Epithelial cell of prostate (primary cell): ENCODE data around the gene RXFP4.
"Not testable (repeated sequence)": the region's sequence is repeated elsewhere in the genome, so short reads cannot be mapped to it uniquely, and the experiment has no call there.

Source experiments
- DNase-seq: peaks from one replicate; pipeline ENCODE4 v3.0.0-alpha.2; 2011; ENCODE audit warnings: low read depth, low spot score
- H3K27ac ChIP-seq: fragments of 450-650 bp; 2 replicates; pipeline ENCODE4 v1.5.1; 2017; ENCODE audit warnings: mild to moderate bottlenecking

The RXFP4 gene

GRCh38 chr1:155976062-155976912 is 34.8 kb downstream of the RXFP4 start:
- no peak for DNase-seq
- H3K27ac ChIP-seq: peak overlapping the region; percentile 97

- no peak for DNase-seq
- peak overlapping the region; percentile 97 for H3K27ac ChIP-seq
Measured at GRCh38 chr1:155976913-155977689, 35.7 kb downstream of the RXFP4 start.

DNA sequence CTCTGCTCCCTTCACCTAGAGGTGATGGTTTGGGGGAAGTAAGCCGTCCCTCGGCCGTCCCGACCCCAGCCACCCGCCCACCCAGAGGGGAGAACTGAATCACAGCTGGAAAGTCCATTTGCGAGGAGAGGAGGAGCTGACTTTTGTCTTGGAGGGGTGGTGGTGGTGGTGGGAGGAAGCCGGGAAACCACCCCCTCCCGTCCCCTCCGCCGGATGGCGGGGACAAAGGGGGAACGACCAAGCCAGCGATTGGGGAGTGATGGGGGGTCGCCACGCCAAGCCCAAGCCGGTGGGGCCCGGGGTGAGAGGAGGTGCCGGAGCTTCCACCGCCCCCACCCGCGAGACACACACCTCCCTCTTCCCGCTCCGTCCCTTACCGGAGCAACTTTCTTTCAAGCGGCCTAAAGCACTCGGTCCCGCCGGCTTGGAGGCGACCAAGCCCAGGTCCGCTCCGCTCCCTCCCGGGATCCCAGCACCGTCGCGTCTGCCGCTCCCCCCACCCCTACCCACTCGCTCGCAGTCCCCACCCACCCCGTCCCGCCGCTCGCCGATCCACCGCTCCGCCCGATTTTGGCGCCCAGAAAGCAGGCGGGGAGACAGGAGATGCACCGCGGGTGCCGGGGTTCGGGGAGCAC is 36.4 kb downstream of the RXFP4 start:
- peak overlapping the region; percentile 97 for H3K27ac ChIP-seq
- DNase-seq: no peak

DNA sequence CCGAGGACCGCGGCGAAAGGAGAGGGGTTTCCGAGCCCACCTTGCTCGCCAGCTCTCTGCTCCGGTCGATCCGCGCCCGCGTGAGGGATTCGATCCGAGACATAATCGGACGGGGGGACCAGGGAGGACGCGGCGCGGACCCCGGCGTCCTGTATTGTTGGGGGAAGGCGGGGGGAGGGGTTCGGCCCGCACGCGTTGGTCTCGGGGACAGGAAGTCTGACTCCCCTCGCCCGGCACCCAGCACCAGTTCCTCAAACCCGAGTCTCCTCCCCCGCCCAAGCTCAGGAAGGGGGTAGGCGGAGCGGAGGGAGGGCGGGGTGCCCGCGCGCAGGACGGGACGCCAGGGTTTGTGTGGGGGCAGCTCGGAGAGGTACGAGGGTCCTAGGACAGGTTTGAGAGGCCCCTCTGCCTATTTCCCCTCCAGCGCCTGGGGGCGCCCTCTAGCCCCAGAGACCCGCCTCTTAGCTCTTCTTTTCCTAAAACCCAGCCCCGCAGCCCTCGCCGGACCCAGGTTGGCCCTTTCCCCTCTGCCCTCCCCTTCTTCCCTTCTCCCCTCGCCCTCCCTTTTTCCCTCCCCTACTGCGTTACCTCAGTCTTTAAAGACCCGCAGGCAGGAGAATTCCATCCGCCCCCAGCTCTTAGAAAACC is 37.0 kb downstream of the RXFP4 start, which contains the start of gene ARHGEF2:
ARHGEF2 (minus strand) TSS at position 223 of the 648 bp plus-strand sequence; CDS start at position 103, 120 bp downstream.
- peak within 1 kb of the TSS; percentile 97 for H3K27ac ChIP-seq
- DNase-seq: no peak

DNA sequence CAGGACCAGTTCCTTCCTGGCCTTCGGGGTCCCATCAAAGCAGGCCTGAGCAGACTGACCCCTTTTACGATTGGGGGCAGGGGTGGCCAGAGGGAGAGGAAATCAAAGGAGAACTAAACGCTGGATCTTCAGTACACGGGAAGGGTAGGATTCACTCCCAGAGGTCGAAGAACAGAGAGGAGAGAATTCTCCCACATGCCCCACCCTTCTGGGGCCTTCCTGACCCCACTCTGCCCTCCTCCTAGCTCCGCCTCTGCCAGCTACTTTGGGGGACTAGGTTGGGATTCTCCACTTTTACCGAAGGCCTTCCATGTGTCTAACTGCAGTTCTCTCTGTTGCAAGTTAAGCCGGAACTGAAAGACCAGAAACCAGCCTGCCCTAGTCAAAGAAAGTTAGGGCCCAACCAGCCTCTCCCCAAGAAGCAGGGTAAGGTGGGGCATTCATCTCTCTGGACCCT is 37.6 kb downstream of the RXFP4 start:
- H3K27ac ChIP-seq: peak overlapping the region; percentile 97
- DNase-seq: no peak

DNA sequence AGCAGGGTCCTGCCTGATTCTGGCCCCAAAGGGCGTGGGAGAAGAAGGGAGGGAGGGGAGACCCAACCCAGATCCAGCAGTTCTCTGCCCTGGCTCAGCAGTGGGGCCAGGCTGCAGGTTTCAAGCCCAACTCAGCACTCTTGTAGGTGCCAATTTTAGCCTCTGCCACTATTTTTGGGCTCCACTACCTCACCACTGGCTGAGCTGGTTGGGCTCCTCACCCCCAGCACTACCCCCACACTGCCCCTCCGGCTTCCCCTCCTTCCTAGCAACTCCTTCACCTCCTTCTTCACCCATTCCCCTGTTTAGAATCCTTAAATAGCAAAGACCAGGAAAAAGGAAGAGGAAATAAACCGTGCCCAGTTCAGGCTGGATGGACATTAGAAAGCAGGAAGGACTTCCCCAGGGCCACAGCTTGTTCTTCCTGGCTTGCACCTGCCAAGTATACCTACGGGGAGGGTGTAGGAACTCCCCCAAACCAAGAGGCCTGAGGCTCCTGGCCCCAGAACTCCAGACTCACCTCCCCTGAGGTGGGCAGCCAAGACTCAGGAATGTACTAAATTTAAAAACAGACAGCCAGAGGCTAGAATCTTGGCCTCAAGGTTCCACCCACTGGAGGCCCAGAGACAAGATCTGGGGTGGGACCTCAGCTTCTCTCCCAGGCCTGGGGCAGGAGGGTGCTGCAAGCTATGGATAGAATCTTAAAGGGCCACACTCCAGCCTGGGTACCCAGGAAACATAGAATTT is 38.3 kb downstream of the RXFP4 start:
- DNase-seq: no peak
- peak overlapping the region; percentile 97 for H3K27ac ChIP-seq

GRCh38 chr1:155981266-155982088 is 40.0 kb downstream of the RXFP4 start:
- no peak for DNase-seq
- peak overlapping the region; percentile 97 for H3K27ac ChIP-seq

DNA sequence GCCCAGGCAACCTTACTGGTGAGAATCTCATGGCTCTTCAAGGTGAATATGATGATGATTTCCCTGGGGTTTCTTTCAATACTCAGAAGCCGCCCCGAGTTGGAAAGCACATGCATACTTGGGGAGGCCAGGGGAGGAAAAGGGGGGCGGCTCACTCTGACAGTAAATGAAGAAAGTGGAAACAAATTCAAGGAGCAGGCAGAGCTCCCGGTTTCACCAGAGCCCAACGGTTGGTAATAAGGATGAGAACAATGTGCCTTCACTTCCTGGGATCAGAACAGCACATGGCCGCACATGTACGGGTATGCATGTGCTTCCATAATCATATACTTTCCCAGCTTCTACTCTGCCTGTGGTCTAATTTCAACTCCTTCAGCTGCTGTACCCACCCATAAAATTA is 40.7 kb downstream of the RXFP4 start:
- no peak for DNase-seq
- H3K27ac ChIP-seq: peak overlapping the region; percentile 97

DNA sequence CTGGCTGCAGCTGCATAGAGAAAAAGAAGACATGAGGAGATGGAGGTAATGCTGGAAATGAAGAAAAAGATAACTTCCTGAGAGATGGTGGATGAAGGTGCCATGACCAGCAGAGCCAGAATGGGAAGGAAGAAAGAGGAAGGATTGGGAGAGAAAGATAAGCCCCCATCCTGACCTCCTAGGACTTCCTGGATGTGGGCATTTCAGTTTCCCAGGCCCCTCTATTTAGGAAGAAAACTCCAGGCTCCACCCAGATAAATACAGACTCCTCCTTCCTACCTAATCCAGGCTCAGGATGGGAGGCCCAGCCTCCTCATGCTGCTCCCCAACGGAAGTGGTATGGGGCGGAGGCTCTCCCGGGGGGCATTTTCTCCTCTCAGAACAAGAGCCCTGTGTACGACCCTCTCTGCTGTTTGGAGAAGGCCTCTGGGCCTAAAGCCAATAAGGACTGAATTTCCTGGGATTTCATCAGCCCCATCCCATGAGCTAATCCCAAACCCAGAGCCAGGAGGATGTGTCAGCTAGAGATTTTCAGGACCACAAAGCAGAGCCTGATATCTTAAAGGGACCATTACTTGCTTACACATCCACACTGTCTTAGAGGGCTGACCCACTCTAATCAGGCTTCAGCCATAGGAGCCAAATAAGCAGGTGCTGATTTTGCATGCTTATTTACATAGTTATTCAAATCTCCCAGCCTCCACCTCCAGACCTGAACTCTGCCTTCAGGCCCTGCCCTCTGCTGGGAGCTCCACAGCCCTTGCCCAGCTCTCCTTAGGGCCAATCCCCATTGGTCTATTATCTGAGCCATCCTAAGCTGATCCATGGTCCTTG is 42.0 kb downstream of the RXFP4 start:
- DNase-seq: no peak
- H3K27ac ChIP-seq: peak overlapping the region; percentile 97

DNA sequence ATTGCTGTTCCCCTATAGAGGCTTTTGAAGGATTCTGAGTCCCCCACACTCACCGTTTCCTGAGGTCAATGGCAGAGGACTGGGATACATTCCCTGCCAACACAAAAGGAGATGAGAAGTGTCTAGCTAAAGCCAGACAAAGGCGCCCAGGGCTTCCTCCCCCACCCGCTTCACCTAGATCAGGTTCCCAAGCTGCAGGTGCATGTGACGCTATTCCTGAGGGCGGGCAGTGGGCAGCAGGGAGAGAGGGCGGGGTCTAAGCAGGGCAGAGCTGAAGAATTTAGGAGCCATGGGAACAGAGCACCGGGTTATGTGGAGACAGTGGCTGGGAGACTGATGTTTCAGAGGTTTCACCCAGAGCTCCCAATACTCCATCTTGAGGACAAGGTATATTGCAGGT is 42.9 kb downstream of the RXFP4 start:
- DNase-seq: no peak
- H3K27ac ChIP-seq: peak overlapping the region; percentile 97

DNA sequence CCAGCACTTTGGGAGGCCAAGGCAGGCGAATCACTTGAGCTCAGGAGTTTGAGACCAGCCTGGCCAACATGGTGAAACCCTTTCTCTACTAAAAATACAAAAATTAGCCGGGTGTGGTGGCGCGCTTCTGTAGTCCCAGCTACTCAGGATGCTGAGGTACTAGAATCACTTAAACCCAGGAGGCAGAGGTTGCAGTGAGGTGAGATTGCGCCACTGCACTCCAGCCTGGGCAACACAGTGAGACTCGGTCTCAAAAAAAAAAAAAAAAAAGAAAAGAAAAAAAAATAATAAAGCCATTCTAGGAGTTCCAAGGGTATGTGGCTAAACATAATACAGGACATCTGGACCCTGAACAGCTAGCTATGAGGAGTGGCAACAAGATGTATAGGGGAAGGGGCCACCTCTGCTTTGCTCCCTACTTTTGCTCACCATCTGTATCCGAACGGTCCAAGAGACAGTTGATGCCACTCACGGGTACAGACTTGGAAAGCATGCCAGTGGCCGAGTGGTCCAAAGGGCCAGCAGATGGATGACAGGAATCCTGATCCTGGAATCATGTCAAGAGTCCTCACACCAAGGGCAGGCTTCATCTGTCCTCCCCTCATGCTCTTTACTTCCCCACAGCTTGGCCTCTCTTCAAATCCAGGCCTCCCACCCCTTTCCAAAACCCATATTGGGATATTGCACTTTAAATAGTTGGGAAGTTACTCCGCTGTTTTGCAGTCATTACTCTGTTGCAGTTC is 43.6 kb downstream of the RXFP4 start:
- not testable (repeated sequence) for H3K27ac ChIP-seq, DNase-seq

DNA sequence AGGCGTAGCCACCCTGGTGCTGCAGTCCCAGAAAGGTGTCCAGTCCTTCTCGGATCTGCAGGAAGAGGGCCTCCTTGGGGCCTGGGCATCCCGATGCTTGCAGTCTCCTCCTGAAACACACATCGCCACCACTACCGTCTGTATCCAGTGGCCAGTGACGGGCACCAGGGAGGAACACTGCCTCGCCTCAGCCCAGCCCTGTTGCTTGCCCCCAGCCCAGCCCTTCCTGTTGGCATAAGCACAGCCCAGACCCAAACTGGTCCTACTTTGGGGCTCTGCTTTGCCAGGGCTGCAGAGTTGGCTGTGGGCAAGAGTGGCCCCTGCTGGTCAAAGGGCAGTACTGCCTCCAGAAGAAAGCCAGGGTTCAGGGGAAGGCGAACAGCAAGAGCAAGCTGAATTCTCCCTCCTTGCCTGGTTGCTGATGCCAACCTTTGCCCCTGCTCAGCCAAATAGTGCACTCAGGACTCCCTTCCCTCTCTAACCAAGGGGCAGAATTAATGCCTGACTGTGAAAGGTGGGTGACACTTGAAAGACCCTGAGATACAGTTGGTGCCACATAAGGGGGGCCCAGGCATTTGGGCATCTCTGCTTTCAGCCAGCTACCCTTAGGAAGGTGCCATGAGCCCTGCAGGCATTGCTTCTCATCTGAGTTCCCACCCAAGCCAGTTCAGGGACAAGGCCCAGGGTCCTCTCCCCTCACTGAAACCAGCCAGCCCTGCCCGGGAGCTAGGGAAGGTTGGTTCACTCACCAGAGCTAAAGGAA is 48.0 kb downstream of the RXFP4 start:
- no peak for DNase-seq
- H3K27ac ChIP-seq: no peak overlapping the region

DNA sequence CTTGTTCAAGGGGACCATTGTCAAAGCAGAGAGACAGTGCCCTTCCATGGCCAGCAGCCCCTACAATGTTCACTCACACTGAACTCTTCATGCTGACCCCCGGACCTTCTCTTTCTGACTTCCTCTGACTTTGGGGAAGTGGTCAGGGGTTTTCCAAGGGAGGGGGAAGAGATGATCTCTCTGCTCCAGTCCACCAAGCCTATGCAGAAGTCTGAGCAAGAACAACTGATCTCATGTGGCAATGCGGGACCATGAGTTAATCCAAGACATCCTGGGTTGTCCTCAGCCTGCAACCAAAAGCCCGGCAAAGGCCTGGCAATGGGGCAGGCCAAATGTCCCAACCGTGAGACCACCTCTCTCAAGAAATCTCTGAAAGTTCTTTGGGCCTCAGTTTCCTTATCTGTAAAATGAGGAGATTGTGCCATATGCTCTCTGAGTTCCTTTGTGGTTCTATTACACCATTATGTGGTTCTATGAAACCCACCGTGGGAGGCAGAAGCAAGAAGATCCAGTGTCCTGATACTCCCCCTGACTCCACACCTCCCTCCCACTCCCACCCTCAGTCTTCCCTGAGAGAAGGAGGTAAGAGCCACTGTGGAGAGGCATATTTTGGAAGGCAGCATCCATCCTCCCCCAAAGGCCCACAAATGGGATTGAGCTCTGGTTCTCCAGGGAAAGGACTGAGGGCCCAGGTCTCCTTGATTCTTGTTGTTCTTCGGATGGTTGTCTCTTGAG is 48.7 kb downstream of the RXFP4 start:
- H3K27ac ChIP-seq: no peak overlapping the region
- DNase-seq: no peak
